Stimulated activated CD4-positive, alpha-beta T cell treated with anti-CD3 and anti-CD28 coated beads, Interleukin-15, amount 100 ng/mL, for 48 hours (primary cell): ENCODE data around the gene LAMA5.

Source experiments
- DNase-seq, 2 donors: peaks; one replicate each; pipeline ENCODE4 v3.0.0-alpha.2; 2020; ENCODE audit warnings: low read depth in 2 of 2

LAMA5 gene

DNA sequence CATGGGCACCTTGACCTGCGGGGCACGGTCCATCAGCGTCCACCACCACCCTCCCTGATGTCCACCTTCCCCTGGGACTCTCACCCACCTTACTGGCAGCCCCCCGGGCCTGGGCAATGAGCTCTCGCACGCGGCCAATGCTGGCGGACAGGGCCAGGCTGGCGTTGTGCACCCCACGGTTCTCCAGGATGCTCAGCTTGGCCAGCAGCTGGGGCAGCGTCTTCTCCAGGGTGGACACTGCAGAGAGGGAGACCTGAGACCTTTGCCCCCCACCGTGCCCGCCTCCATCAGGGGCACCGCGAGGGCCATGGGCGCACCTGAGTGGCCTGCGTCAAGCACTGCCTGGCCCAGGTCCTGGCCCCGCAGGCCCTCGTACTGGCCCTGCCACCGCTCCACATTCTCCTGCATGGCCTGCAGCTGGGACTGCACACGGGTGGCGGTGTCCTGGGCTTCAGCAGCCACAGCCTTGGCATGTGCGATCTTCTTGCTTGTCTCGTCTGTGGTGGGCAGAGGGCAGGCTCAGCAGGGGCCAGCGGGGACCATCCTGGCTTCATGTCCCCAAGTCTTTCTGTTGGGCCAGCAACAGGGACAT, 52.3 kb downstream of the LAMA5 start:
- DNase-seq, result no peak

DNA sequence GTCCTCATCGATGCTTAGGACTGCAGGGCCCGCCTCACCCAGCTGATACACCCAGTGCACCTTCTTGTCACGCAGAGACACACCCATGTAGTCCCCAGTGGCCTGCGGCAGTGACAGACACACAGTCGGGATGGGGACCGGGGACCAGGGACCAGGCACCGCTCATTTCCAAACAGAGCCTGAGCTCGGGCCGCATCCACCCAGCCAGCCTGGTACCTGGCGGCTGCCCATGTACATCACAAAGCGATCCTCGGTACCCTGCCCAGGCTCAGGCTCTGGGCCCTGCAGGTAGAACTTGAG, 52.8 kb downstream of the LAMA5 start:
- DNase-seq, result no peak

DNA sequence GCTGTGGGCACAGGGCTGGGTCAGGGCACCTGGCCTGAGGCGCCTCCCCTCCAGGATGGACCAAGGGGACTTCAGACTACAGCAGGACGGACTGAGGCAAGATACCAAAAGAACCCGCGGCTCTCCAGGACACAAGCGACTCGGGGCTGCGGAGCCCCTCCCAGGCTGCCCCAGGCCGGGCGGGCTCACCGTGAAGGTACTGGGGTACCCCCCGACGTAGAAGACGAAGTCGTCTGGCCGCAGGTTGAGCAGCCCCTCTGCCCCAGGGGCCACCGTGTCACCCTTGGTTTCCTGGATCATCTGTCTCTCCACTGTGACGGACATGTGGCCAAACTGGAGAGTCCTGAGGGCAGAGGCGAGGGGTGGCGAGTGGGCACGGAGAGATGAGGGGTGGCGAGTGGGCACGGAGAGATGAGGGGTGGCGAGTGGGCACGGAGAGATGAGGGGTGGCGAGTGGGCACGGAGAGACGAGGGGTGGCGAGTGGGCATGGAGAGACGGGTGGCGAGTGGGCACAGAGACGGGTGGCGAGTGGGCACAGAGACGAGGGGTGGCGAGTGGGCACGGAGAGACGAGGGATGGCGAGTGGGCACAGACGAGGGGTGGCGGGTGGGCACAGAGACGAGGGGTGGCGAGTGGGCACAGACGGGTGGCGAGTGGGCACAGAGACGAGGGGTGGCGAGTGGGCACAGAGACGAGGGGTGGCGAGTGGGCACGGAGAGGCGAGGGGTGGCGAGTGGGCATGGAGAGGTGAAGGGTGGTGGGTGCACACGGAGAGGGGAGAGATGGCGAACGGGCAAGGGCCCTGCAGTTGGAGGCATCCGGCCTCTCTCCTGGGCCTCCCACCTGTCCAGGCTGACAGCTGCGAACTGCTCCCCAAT, 53.4 kb downstream of the LAMA5 start:
- no peak for DNase-seq

DNA sequence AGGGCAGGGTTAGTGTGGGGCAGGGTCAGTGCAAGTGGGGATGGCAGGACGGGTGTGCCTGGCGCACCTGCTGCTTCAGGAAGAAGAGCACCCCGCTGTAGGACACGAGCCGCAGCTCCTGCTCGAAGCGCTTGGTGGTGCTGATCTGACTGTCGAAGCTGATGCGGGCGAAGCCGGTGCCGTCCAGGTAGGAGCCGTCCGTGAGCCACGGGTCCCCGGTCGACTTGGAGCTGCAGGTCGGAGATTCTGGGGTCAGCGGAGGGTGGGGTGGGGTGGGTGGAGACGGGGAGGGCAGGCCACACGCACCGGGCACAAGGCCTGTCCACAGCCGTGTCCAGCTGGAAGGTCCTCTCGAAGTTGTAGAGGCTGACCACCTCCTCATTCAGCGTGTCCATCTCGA, 54.1 kb downstream of the LAMA5 start:
- no peak for DNase-seq

DNA sequence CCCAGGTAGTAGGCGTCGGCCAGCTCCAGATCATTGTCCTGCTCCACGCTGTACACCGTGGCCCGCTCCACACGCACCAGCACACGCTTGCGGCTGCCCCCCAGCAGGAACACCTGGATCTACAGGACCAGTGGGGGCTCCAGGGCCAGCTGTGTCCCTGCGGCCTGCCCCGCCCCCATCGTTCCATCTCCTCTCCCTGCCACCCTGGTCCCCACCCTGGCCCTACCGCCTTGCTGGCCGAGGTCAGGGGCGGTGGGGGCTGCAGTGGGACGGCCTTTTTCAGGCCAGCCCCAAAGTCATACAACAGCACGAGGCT, 54.5 kb downstream of the LAMA5 start:
- no peak for DNase-seq

DNA sequence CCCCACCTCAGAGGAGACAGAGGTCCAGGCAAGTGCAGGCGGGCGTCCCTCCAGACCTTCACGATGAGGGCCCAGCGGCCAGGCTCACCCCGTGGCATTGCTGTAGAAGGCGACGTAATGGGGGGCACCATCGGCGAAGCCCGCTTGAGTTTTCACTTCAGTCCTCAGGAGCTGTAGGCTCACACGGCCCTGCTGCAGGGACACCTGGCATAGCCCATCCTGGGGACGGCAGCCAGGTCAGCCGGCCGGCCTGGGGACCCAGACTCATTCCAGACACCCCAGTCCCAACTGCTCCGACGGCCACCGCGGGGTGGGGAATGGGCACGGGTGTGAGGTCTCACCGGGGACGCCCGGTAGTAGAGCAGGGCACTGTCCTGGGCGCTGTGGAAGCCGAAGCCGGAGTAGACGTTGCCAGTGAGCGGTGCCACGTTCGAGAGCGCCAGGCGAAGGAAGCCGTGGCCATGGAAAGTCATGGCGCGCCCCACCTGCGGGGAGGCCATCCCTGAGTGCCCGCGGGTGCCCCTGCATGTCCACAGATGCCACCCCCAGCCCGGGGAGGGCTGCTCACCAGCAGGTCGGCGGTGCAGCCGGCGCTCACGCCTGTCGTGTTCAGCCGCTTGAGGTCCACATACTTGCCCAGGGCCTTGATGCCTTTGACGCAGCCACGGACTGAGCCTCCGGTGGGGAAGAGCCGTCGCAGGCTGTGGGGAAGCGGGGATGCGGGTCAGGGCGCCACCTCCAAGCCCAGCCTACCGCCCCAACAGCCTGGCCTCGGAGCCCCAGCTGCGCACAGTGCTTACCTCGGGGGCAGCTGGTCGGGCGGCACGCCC, 55.1 kb downstream of the LAMA5 start:
- DNase-seq, result no peak

DNA sequence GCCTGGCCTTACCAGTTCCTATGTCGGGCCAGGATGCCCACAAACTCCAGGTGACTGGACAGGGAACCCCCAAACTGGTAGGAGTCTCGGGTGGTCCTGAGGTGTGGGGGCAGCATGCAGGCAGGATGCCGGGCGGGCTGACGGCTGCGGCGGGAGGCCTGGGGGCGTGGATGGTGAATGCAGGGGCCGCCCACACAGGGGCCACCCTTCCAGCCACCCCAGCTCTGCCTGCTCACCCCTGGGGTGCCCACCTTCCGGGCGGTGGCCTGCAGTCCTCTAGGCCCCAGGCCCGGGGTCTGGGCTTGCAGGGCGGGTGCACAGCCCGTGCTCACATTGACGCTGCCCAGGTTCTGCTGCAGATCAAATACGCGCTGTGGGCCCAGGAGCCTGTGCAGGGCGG, 56.0 kb downstream of the LAMA5 start:
- no peak for DNase-seq

DNA sequence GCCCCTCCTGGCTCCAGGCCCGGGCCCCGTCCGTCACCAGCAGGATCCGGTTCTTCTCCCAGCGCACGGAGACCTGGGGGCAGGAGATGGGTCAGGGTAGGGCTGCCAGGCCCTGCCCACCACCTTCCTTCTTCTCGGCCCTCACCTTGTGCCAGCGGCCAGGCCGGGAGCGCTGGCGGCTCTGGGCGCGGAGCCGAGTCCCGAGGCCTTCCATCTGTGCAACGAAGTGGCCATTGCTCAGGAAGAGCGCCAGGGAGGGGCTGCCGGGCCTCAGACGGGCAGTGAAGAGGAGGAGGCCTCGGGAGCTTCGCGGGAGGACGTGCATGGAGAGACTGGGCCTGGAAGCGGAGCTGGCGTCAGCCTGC, 56.4 kb downstream of the LAMA5 start:
- DNase-seq, result no peak

DNA sequence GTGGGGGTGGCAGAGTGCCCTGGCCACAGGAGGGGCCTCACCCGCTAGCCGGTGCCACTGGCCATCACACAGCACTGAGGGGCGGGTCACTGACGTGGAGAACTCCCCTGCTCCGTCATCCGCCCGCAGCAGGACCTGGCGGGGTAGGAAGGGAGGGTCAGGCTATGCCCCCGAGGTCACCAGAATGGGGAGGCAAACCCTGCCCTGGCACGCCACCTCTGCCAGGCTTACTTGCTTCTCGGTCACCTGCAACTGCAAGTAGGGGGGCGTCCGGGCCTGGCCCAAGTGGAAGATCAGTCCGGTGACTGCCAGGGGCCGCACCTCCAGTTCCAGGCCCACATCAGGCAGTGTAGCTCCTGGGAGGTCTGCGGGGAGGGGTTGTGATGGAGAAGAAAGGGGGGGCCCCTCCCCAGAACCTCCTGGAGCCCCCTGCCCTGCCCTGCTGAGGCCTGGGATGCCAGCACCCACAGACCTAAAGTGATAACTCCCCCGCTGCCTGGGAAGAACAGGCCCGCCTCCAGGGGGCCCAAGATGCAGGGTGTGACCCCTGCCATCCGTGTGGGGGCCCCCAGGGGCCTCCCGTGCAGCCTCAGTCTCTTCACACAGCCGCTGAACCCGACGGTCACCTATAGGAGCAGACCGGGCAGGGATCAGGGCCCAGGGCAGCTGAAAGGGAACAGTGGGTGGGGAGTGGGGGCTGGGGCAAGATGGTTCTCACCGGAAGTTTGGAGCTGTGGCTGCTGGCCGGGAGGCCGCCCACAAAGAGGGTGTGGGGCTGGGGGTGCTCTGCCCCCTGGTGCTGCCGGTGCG, 57.0 kb downstream of the LAMA5 start:
- no peak for DNase-seq

DNA sequence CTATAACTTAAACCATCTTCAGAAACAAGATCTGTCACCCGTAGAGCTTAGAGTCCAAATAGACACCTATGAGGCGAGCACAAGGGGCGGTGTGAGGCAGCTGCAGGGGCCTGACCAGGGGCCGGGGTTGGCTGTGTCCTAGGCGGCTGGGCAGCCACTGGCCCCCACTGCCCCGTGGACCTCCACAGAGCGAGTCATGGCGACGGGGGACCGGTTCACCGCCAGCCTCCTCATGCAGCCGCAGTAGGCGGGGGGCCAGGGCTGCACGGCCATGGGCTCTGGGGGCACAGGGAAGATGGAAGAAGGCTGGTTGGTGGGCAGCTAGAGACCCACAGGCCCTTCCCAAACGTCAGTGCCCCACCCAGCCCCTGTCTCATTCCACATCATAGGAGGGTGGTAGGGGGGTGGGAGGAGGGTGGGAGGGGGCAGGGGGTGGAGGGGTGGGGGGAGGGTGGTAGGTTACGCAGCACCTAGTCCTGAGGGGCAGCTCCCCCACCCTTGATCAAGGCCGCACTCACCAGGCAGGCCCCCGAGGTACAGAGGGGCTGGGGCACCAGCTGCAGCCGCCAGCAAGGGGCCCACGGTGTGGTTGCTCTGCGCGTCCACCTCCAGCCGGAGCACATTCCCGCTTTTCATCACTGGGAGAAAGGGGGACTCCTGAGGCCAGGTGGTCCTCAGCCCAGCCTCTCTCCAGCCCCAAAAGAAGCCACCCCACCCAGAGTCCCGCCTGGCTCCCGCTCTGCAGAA, 57.7 kb downstream of the LAMA5 start:
- no peak for DNase-seq

DNA sequence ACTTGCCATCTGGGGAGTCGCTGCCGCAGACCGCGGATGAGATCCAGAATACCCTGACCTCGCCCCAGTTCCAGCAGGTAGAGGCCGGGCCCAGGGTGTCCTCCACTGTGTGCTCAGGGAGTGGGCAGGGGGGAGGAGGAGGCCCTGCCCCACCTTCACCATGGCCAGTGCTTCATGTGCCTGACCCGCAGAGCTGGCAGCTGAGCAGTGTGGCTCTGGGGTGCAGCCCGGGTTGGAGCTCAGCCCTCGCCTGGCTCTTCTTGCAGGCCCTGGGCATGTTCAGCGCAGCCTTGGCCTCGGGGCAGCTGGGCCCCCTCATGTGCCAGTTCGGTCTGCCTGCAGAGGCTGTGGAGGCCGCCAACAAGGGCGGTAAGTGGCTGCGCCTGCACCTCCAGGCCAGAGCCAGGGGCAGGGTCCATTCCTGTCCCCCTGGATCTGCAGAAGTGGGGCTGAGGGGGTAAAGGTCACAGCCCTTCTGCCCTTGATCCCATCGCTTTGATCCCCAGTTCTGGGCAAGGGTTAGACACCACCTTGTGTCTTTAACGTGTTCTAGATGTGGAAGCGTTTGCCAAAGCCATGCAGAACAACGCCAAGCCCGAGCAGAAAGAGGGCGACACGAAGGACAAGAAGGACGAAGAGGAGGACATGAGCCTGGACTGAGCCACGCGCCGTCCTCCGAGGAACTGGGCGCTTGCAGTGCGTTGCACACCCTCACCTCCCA, 58.9 kb downstream of the LAMA5 start:
- no peak for DNase-seq

DNA sequence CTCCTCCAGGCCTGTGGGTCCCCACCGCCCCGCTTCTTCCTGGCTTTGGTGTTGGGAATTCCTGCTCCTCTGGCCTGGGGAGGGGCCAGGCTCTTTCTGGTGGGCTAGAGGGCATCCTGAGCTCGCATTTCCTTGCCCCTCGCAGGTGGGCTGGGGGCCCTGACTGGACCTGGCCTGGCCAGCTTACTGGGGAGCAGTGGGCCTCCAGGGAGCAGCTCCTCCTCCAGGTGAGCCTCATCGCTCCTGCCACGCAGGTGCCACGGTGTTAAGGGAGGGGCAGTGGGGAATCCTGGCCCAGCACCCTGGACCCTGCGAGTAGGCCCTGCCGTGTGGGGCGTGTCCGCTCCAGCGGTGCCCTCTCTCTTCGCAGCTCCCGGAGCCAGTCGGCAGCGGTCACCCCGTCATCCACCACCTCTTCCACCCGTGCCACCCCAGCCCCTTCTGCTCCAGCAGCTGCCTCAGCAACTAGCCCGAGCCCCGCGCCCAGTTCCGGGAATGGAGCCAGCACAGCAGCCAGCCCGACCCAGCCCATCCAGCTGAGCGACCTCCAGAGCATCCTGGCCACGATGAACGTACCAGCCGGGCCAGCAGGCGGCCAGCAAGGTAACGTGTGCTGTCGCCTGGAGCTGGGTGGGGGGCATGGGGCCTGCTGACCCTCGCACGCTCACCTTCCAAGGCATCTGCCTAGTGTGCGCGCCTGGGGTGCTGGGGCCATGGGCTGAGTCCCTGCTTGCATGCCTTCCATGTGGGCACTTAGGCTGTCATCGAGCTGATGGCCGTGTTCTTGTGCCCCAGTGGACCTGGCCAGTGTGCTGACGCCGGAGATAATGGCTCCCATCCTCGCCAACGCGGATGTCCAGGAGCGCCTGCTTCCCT, 59.6 kb downstream of the LAMA5 start:
- no peak for DNase-seq

DNA sequence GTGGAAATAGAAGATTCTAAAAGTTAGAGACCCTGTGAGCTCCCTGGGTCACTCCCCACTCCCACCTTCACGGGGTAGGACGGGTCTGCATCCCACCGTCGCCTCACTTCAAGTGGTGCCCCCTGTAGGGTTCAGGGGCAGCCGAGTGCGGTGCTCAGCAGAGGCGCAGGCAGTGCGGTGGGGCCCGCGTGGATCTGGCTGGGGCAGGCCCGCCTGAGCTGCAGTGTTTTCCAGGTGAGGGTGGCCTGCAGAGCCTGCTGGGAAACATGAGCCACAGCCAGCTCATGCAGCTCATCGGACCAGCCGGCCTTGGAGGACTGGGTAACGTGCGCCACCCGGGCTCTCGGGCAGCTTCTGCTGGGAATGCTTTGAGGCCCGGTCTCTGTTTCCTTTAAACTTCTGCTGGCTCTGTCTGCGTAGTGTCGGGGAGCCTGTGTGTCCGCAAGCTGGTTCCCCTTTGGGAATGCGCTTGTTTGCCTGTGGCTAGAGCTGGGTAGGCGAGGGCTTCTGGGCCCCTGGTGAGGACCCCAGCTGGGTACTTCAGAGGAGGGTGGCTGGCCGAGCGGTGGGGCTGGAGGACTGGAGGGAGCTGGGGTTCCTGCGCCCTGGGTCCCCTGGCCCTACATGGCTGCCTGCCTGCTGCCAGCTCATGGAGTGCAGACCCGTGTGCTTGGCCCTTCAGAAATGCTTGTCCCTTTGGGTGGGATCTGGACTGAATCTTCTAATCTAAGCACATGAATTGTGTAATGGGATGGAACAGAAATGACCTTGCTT, 60.5 kb downstream of the LAMA5 start:
- DNase-seq, result no peak

DNA sequence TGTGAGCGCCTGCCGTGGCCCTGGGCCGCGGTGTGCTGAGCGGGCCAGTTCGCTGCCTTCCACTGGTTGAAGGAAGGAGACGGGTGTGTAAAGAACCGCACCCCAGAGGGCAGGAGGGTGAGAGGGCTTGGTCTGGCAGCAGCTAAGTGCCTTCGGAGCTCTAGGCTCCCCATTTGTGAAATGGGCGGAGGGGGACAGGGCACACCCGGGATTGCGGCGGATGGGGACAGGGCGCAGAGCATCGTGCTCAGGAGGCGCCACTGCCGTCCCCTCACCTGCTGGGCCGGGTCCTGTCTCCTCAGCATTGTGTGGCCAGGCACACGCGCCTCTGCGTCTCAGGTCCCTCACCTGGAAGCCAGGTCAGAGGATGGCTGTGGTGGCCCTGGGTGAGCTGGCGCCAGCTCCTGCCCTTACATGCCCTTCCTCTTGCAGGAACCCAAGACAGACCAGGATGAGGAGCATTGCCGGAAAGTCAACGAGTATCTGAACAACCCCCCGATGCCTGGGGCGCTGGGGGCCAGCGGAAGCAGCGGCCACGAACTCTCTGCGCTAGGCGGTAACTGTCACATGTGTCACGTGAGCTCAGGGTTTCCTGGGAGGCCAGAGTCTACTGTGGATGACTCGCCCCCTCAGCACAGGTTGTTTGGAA, 61.2 kb downstream of the LAMA5 start:
- no peak for DNase-seq

DNA sequence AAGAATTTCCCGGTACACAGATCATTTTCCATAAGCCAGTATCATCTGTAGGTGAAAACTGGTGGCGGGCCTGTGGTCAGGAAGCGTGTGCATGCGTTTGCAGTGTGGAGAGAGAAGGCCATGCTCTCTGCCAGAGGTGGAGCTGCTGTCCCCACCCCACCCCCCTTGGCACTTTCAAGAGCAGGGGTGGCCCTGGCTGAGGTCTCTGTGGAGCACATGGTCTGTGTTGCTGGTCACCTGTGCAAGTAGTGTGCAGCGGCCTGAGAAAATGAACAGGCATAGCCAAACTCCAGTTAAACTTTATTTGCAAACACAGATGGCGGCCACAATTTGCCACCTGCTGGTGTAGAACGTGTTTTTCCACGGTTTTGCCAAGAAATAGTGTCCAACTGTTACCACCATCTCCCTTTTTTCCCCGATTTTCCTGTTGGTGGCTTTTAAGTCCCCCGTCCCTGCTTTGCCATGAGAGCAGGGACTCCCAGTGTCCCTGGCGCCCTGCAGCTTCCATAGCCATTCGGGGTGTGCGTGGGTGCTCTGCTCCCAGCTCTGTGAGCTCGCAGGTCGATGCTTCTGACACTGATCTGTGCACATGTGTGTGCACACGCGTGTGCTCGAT, 61.9 kb downstream of the LAMA5 start:
- DNase-seq, result no peak

DNA sequence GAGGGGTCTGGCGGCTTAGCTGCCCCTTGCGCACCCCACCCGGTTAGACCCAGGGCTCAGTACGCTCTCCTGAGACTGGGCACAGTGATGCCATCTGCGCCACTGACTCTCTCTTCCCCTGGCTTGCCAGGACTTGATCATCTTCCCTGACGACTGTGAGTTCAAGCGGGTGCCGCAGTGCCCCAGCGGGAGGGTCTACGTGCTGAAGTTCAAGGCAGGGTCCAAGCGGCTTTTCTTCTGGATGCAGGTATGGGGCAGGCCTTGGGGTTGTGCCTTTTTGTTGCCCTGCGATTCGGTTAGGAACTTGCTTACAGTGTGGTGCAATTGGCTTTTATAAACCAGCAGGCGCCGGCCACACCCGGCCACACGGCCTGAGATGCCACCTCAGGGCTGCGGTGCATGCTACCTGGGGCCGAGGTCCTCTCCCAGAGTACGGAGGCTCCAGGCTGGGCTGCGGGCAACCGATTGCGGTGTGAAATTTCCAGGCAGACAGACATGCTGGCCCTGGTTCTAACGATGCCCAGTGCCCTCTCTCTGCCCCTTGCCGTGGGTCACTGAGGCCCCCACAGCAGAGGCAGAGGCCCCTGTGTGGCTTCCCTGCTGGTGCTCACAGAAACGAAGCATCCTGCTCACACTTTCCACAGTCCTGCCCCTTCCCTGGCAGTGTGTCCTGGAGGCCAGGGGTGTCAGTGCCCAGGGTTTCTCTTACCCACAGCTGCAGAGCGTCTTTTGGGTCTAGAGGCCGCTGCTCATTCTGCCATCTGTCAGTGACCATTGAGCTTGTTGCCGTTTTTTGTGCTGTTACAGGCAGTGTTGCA, 62.6 kb downstream of the LAMA5 start:
- no peak for DNase-seq
